Measurements from ENCODE around the gene AKR1C2. TPM values are rescaled to one million over a fixed set of nuclear protein-coding genes. Genes with fewer than 3 reads are reported as not detected.

AKR1C2 gene
- total RNA-seq, 2 experiments from 2014 or later, result not detected

DNA sequence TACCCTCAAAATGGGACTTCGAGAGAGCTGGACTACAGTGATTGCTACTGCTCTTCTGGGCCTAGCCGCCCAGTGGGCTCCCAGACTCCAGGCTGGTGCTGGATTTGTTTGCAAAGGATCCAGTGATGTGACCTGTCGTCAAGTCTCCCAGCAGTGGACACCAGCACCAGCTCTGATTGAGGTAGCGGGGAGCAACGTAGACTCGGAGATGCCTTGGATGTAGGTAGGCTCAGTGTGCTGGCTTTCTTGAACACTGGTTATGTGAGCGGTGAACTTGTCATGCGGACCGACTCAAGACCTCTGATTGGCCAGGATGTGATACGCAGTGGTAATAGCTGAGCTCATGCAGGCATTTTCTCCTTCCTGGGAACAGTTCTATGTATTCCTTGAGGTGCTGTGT is 19.4 kb downstream of the AKR1C2 start:
- H3K4me3 ChIP-seq (ENCODE audit: low read depth, low read length, poor library complexity, severe bottlenecking), result no peak overlapping the region
- ChIA-PET POLR2A (no interaction called here), CTCF (ENCODE audit: unreplicated experiment) (no interaction called here)
- no peaks in the 10 kb centered on the region for H3K9me2 ChIP-seq (ENCODE audit: insufficient read depth, low read length)
- no peaks in the 10 kb centered on the region for H4K20me1 ChIP-seq (ENCODE audit: insufficient read depth, low read length)
- H3K79me2 ChIP-seq (ENCODE audit: insufficient read depth, low read depth, low read length), result no peaks in the 10 kb centered on the region
- H3K9me3 ChIP-seq (ENCODE audit: low read length), result no peaks in the 10 kb centered on the region
- no peaks in the 10 kb centered on the region for H3K4me1 ChIP-seq (ENCODE audit: insufficient read depth, low read length, poor library complexity, severe bottlenecking)
- DNase-seq (ENCODE audit: low spot score), result no peak
- no peaks in the 10 kb centered on the region for H3K36me3 ChIP-seq (ENCODE audit: insufficient read depth, low read length)
- no TSS peak for BruUV-seq (replicated peaks)
- intact Hi-C loops (cut with micrococcal nuclease; ENCODE audit: unreplicated experiment), result no loop called here
- H2AFZ ChIP-seq (ENCODE audit: low read length), result no peak overlapping the region
- H3K4me2 ChIP-seq (ENCODE audit: low read length), result no peak overlapping the region
- no peak overlapping the region for H3K27ac ChIP-seq (ENCODE audit: low read depth, low read length, poor library complexity, severe bottlenecking)
- no peak for TF ChIP-seq EZH2phosphoT487 (IDR thresholded peaks at IDR 0.05; ENCODE audit: borderline replicate concordance, low read depth, low read length)
- TF ChIP-seq, protein P1, sequence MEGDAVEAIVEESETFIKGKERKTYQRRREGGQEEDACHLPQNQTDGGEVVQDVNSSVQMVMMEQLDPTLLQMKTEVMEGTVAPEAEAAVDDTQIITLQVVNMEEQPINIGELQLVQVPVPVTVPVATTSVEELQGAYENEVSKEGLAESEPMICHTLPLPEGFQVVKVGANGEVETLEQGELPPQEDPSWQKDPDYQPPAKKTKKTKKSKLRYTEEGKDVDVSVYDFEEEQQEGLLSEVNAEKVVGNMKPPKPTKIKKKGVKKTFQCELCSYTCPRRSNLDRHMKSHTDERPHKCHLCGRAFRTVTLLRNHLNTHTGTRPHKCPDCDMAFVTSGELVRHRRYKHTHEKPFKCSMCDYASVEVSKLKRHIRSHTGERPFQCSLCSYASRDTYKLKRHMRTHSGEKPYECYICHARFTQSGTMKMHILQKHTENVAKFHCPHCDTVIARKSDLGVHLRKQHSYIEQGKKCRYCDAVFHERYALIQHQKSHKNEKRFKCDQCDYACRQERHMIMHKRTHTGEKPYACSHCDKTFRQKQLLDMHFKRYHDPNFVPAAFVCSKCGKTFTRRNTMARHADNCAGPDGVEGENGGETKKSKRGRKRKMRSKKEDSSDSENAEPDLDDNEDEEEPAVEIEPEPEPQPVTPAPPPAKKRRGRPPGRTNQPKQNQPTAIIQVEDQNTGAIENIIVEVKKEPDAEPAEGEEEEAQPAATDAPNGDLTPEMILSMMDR (conservative IDR thresholded peaks at IDR 0.05; ENCODE audit: low read length), result no peak

DNA sequence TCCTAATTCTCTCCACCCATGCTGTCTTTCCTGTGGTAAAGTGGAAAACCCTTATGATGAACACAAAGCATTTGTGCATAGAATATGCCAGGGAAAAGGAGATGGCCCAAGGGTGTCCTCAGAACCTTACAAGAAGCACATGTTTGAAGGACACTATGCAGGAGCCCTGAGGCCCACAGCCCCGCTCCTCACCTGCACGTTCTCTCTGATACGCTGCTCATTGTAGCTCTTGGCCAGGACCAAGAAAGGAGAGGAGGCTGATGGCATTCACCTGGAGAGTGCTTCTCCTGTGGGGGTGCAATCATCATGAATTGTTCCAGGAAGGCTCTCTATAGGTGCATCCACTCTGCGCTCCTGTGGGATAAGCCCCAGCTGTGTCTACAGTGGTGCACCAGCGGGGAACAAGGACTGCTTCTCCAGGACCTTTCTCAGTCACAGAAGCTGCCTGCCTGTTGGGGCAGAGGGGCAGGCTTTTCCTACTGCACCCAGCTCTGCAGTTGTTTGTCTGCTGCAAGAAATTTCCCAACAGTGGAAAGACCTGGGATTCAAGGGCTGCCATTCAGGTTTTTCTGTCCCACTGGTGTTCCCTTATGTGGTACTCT is 19.9 kb downstream of the AKR1C2 start:
- TF ChIP-seq, protein P1 (conservative IDR thresholded peaks at IDR 0.05; ENCODE audit: low read length), result no peak
- TF ChIP-seq EZH2phosphoT487 (IDR thresholded peaks at IDR 0.05; ENCODE audit: borderline replicate concordance, low read depth, low read length), result no peak
- Histone ChIP-seq H2AFZ (ENCODE audit: low read length) (no peak overlapping the region), H3K79me2 (ENCODE audit: insufficient read depth, low read depth, low read length) (no peaks in the 10 kb centered on the region), H3K4me2 (ENCODE audit: low read length) (no peak overlapping the region), H3K9me2 (ENCODE audit: insufficient read depth, low read length) (no peaks in the 10 kb centered on the region), H4K20me1 (ENCODE audit: insufficient read depth, low read length) (no peaks in the 10 kb centered on the region), H3K27ac (ENCODE audit: low read depth, low read length, poor library complexity, severe bottlenecking) (no peak overlapping the region), H3K4me3 (ENCODE audit: low read depth, low read length, poor library complexity, severe bottlenecking) (no peak overlapping the region), H3K9me3 (ENCODE audit: low read length) (no peaks in the 10 kb centered on the region), H3K36me3 (ENCODE audit: insufficient read depth, low read length) (no peaks in the 10 kb centered on the region), H3K4me1 (ENCODE audit: insufficient read depth, low read length, poor library complexity, severe bottlenecking) (no peaks in the 10 kb centered on the region)
- intact Hi-C loops (cut with micrococcal nuclease; ENCODE audit: unreplicated experiment), result no loop called here
- ChIA-PET CTCF (ENCODE audit: unreplicated experiment) (no interaction called here), POLR2A (no interaction called here)
- no peak for DNase-seq (ENCODE audit: low spot score)
- no TSS peak for BruUV-seq (replicated peaks)

DNA sequence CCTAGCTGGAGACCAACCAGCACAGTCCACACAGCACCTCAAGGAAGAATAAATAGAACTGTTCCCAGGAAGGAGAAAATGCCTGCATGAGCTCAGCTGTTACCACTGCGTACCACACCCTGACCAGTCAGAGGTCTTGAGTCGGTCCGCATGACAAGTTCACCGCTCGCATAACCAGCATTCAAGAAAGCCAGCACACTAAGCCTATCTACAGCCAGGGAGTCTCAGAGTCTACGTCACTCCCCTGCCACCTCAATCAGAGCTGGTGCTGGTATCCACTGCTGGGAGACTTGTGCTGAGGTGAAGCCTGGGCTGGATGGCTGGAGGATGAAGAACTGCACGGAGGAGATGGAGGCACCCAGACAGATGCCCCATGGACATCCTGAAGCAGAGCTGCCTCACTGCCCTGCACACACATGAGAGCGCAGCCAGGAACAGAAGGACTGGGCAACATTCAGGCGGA is 20.9 kb downstream of the AKR1C2 start:
- POLR2A ChIA-PET, result no interaction called here
- intact Hi-C loops (cut with micrococcal nuclease; ENCODE audit: unreplicated experiment), result no loop called here
- BruUV-seq (replicated peaks), result no TSS peak
- Histone ChIP-seq H3K9me3 (ENCODE audit: low read length) (no peaks in the 10 kb centered on the region), H3K4me1 (ENCODE audit: insufficient read depth, low read length, poor library complexity, severe bottlenecking) (no peaks in the 10 kb centered on the region), H4K20me1 (ENCODE audit: insufficient read depth, low read length) (no peaks in the 10 kb centered on the region), H3K4me2 (ENCODE audit: low read length) (no peak overlapping the region), H3K36me3 (ENCODE audit: insufficient read depth, low read length) (no peaks in the 10 kb centered on the region), H3K27ac (ENCODE audit: low read depth, low read length, poor library complexity, severe bottlenecking) (no peak overlapping the region), H2AFZ (ENCODE audit: low read length) (no peak overlapping the region), H3K79me2 (ENCODE audit: insufficient read depth, low read depth, low read length) (no peaks in the 10 kb centered on the region), H3K9me2 (ENCODE audit: insufficient read depth, low read length) (no peaks in the 10 kb centered on the region), H3K4me3 (ENCODE audit: low read depth, low read length, poor library complexity, severe bottlenecking) (no peak overlapping the region)
- TF ChIP-seq, protein P1 (conservative IDR thresholded peaks at IDR 0.05; ENCODE audit: low read length), result no peak
- no peak for TF ChIP-seq EZH2phosphoT487 (IDR thresholded peaks at IDR 0.05; ENCODE audit: borderline replicate concordance, low read depth, low read length)
- DNase-seq (ENCODE audit: low spot score), result no peak
- CTCF ChIA-PET (ENCODE audit: unreplicated experiment), result no interaction called here
